Epithelial cell of prostate (primary cell): ENCODE data around the gene FRMPD4.

ENCODE experiments used
- DNase-seq: peaks from one replicate; pipeline ENCODE4 v3.0.0-alpha.2; 2011; ENCODE audit warnings: low read depth, low spot score
- H3K27ac ChIP-seq: fragments of 450-650 bp; 2 replicates; pipeline ENCODE4 v1.5.1; 2017; ENCODE audit warnings: mild to moderate bottlenecking

Gene FRMPD4

GRCh38 chrX:12210196-12210815, 72.0 kb downstream of the FRMPD4 start:
- peak; percentile 20 for DNase-seq
- H3K27ac ChIP-seq: peak overlapping the region; percentile 81

- peak; percentile 1 for DNase-seq
- H3K27ac ChIP-seq: peak overlapping the region; percentile 81
Observed at GRCh38 chrX:12210971-12211370, 72.7 kb downstream of the FRMPD4 start.

- peak; percentile 33 for DNase-seq
- H3K27ac ChIP-seq: peak overlapping the region; percentile 44
Observed at GRCh38 chrX:12223650-12224049, 85.4 kb downstream of the FRMPD4 start.

GRCh38 chrX:12225107-12225506, 86.8 kb downstream of the FRMPD4 start:
- DNase-seq: no peak
- H3K27ac ChIP-seq: no peak overlapping the region

- no peak overlapping the region for H3K27ac ChIP-seq
- no peak for DNase-seq
Observed at GRCh38 chrX:12227412-12228041, 89.3 kb downstream of the FRMPD4 start.

GRCh38 chrX:12228862-12229261, 90.6 kb downstream of the FRMPD4 start:
- no peak for DNase-seq
- no peak overlapping the region for H3K27ac ChIP-seq

GRCh38 chrX:12229986-12230385, 91.7 kb downstream of the FRMPD4 start:
- no peak overlapping the region for H3K27ac ChIP-seq

GRCh38 chrX:12234534-12235329, 96.5 kb downstream of the FRMPD4 start:
- no peak for DNase-seq
- H3K27ac ChIP-seq: no peak overlapping the region

More at GRCh38 chrX:12229986-12230385, 91.7 kb downstream of the FRMPD4 start:
- no peak for DNase-seq

GRCh38 chrX:12236156-12236555, 97.9 kb downstream of the FRMPD4 start:
- no peak for DNase-seq
- no peak overlapping the region for H3K27ac ChIP-seq

- no peak for DNase-seq
- H3K27ac ChIP-seq: peak overlapping the region; percentile 51
Observed at GRCh38 chrX:12237131-12237530, 98.9 kb downstream of the FRMPD4 start.

- DNase-seq: no peak
Observed at GRCh38 chrX:12237771-12238170, 99.5 kb downstream of the FRMPD4 start.

GRCh38 chrX:12239356-12240082, 101.2 kb downstream of the FRMPD4 start:
- H3K27ac ChIP-seq: no peak overlapping the region
- DNase-seq: no peak

More at GRCh38 chrX:12237771-12238170, 99.5 kb downstream of the FRMPD4 start:
- peak overlapping the region; percentile 51 for H3K27ac ChIP-seq

GRCh38 chrX:12240491-12240890, 102.2 kb downstream of the FRMPD4 start:
- no peak overlapping the region for H3K27ac ChIP-seq
- DNase-seq: no peak

- no peak overlapping the region for H3K27ac ChIP-seq
- no peak for DNase-seq
Observed at GRCh38 chrX:12241026-12241425, 102.8 kb downstream of the FRMPD4 start.

GRCh38 chrX:12245650-12246645, 107.7 kb downstream of the FRMPD4 start:
- no peak overlapping the region for H3K27ac ChIP-seq
- DNase-seq: no peak

GRCh38 chrX:12249997-12250396, 111.7 kb downstream of the FRMPD4 start:
- no peak overlapping the region for H3K27ac ChIP-seq
- DNase-seq: no peak

GRCh38 chrX:12263211-12263610, 124.9 kb downstream of the FRMPD4 start:
- no peak for DNase-seq
- peak overlapping the region; percentile 39 for H3K27ac ChIP-seq

- no peak for DNase-seq
- H3K27ac ChIP-seq: no peak overlapping the region
Observed at GRCh38 chrX:12269484-12269883, 131.2 kb downstream of the FRMPD4 start.

GRCh38 chrX:12278151-12278550, 139.9 kb downstream of the FRMPD4 start:
- H3K27ac ChIP-seq: no peak overlapping the region
- DNase-seq: no peak
